HUES48 (cell line): ENCODE data around the gene FUT1.

Experiments used
- H3K27ac ChIP-seq: one replicate; pipeline ENCODE4 v1.7.0; 2013; ENCODE audit warnings: low read depth, low read length, inconsistent platforms
- H3K27me3 ChIP-seq: 2 replicates; pipeline ENCODE4 v1.6.1; 2013; ENCODE audit warnings: mild to moderate bottlenecking, low read length; ENCODE audit not compliant: control insufficient read depth, insufficient read depth
- H3K36me3 ChIP-seq: 2 replicates; pipeline ENCODE4 v1.6.1; 2013; ENCODE audit warnings: low read length; ENCODE audit not compliant: control insufficient read depth, insufficient read depth
- H3K4me1 ChIP-seq: 2 replicates; pipeline ENCODE4 v1.6.1; 2013; ENCODE audit warnings: mild to moderate bottlenecking, low read length; ENCODE audit not compliant: control insufficient read depth, insufficient read depth
- H3K4me3 ChIP-seq: 2 replicates; pipeline ENCODE4 v1.5.1; 2013; ENCODE audit warnings: mild to moderate bottlenecking, low read depth, low read length
- H3K9ac ChIP-seq: 2 replicates; pipeline ENCODE4 v1.6.1; 2013; ENCODE audit warnings: mild to moderate bottlenecking, low read depth, low read length, moderate library complexity
- H3K9me3 ChIP-seq: 2 replicates; pipeline ENCODE4 v1.6.1; 2013; ENCODE audit warnings: low read length; ENCODE audit not compliant: control insufficient read depth, insufficient read depth

Gene FUT1

DNA sequence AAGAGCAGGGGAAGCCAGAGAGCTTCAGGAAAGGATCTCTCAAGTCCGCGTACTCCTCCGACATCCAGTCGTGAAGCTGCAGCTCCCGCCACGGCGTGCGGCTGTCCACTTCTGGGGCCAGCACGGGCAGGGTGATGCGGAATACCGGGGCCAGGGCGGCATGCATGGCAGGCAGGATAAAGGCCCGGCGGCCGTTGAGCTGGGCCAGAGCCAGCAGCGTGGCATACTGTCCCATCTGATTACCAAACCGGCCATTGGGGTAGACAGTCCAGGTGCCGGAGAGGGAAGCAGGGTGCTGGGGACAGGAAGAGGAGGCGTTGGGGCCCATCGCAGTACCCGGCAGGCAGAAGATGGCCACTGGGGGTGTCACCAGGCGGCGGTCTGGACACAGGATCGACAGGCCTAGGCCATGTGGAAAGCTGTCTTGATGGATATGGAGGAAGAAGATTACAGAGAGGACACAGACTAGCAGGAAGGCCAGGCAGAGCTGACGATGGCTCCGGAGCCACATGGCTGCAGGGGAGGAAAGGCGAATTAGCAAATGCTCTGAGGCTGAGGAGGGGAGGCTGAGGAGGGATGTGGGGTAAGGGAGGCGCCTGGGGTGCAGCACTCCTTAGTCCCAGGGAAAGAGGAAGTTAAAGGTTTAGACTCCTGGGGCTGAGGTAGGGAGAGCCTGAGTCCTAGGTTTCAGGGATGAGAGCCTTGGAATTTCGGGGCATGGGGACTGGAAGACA is 1.5 kb downstream of the FUT1 start:
- Histone ChIP-seq H3K9ac (no peak overlapping the region), H3K4me3 (peak overlapping the region; percentile 6; the same call in 1 of the 2 replicates), H3K36me3 (peaks cover 29% of the 10 kb centered on the region), H3K4me1 (peaks cover 21% of the 10 kb centered on the region), H3K9me3 (no peaks in the 10 kb centered on the region), H3K27me3 (no peaks in the 10 kb centered on the region), H3K27ac (no peak overlapping the region)

DNA sequence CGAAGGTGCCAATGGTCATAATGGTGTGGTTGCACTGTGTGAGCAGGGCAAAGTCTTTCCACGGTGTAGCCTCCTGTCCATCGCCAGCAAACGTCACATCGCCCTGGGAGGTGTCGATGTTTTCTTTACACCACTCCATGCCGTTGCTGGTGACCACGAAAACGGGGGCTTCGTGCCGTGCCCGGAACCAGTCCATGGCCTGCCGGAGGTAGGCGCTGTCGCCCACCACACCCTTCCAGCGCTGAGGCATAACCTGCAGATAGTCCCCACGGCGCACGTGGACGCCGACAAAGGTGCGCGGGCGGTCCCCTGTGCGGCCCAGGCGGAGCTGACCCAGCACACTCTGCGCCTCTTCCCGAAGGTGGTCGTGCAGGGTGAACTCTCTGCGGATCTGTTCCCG is 2.1 kb downstream of the FUT1 start:
- Histone ChIP-seq H3K27ac (no peak overlapping the region), H3K4me3 (no peak overlapping the region), H3K9me3 (no peaks in the 10 kb centered on the region), H3K9ac (no peak overlapping the region), H3K4me1 (peaks cover 15% of the 10 kb centered on the region), H3K27me3 (no peaks in the 10 kb centered on the region), H3K36me3 (peaks cover 29% of the 10 kb centered on the region)

DNA sequence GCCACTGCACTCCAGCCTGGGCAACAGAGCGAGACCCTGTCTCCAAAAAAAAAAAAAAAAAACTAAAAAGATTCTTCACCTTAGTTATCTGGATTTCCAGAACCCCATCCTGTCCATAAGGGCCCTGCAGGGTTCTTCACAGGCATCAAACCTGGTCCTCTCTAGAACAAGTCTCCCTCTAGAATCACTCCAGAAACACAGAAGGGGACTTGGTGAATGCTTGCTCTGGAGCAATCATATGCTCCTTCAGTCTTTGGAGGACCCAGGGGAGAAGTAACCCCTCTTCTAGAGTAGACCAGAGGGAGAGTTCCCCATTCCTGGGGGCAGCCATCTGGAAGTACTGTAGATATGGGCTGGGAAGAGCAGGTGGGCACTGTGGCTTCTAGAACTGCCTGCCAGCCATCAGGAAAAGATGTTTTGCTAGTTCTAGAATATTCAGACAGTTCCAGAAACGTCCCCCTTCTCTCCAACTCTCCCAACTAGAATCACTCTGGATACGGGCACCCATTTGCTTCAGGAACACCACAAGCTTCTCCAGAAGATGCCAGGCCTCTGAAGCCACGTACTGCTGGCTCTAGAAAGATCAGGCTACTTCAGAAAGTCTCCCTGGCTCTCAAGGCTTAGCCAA is 2.8 kb downstream of the FUT1 start:
- Histone ChIP-seq H3K36me3 (peaks cover 29% of the 10 kb centered on the region), H3K9ac (no peak overlapping the region), H3K4me3 (no peak overlapping the region), H3K4me1 (peaks cover 13% of the 10 kb centered on the region), H3K9me3 (no peaks in the 10 kb centered on the region), H3K27ac (no peak overlapping the region), H3K27me3 (no peaks in the 10 kb centered on the region)

DNA sequence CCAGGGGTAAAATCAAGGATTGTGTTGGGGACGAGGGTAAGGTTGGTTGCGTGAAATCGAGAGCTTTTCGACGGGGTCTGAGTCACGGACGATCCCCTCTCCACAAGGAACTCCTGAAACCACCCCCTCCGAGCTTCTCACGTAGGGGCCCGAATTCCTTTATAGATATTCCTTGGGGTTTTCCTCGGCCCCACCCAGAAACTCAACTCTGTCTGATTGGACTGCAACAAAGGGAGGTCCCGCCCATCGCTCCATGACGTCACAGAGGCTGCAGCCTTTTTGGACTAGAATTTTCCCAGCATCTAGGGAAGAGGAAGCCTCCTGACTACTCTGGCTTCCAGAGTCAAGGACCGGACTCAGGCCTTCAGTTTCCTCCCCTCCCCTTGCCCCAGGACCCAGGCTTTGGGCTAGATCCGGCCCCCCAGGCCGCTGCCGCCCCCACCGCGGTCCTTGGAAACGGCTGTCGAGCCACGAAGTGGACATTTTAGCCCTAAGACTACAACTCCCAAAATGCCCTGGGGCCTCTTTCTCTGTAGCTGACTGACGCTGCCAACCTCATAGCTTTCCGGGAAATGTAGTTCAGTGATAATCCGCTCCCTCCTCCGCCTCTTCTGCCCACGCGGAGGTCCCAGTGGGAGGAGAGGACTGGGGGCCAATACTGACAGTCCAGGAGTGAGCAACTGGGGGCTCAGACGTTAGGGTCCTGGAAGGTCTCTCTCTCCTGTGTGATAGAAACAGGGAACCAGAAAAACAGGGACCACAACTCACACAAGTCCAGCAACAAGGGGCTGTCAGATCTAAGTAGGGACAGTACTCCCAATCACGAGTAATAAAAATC is 5.5 kb downstream of the FUT1 start, which contains the start of gene IZUMO1:
Gene IZUMO1, minus strand, starts transcription at position 172 of the 838 bp plus-strand sequence. CDS start 1,050 bp downstream, outside the sequence.
- H3K27me3 ChIP-seq: no peaks in the 10 kb centered on the region
- no peaks in the 10 kb centered on the region for H3K9me3 ChIP-seq
- peaks cover 8% of the 10 kb centered on the region for H3K4me1 ChIP-seq
- peak within 1 kb of the TSS; percentile 70 for H3K4me3 ChIP-seq
- peak within 1 kb of the TSS; percentile 93 for H3K27ac ChIP-seq
- H3K9ac ChIP-seq: peak within 1 kb of the TSS; percentile 29
- peaks cover 29% of the 10 kb centered on the region for H3K36me3 ChIP-seq

DNA sequence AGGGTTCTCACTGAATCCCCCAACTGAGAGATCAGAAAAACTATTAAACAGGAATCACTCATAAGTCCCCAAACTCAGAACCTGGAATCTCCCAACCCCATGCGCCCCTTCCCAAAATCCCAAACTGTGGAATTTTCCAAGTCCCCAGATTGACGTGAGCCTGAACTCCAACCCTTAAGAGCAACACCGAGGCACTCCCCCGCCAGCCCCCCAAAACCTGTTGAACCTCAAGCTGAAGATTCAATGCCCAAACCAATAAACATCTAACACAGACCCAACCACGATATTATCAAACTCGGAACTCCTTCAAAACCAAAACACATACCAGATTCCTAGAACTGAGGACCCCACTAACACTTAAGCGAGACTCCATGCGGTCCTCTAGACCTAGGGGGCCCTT is 6.3 kb downstream of the FUT1 start:
- Histone ChIP-seq H3K4me1 (peaks cover 13% of the 10 kb centered on the region), H3K36me3 (peaks cover 27% of the 10 kb centered on the region), H3K4me3 (peak overlapping the region; percentile 70), H3K9ac (peak overlapping the region; percentile 23; the same call in 1 of the 2 replicates), H3K9me3 (no peaks in the 10 kb centered on the region), H3K27ac (peak overlapping the region; percentile 93), H3K27me3 (no peaks in the 10 kb centered on the region)

DNA sequence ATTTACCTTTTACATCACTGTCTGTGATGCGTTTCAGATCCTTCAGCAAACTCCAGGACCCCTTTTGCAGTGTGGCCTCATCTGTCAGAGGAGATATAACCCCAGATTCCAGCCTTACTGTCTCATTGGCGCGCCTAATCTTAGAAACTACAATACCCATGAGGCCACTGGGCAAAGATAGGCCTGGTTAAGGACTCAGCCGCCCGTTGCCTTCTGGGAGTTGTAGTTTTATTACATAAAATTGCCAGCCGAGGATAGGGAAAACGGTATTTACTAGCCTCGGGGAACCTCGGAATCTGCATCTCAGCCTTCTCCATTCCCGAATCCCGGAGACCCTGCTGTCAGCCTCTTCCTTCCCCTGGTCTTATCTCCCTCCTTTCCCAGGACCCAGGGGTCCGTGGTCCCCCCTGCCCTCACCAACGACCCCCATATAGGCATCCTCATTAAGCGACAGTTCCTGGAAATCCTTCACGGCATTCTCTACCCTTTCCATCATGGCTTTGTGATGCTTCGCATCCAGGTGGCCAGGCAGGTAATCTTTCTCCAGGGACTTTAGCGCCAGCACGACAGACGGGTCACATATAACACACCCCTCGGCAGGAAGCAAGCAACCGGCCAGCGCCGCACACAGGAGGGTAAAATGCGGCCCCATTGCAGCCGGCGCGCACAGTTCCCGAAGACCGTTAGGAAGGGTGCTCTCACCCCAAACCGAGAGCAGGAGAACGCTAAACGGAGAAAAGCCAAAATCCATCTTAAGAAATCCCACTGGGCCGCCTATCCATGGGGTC is 7.0 kb downstream of the FUT1 start:
- no peak overlapping the region for H3K9ac ChIP-seq
- peaks cover 20% of the 10 kb centered on the region for H3K36me3 ChIP-seq
- H3K27me3 ChIP-seq: peaks cover 1% of the 10 kb centered on the region; the same call in 1 of the 2 replicates
- H3K9me3 ChIP-seq: no peaks in the 10 kb centered on the region
- H3K4me1 ChIP-seq: peaks cover 17% of the 10 kb centered on the region
- H3K27ac ChIP-seq: no peak overlapping the region
- H3K4me3 ChIP-seq: no peak overlapping the region

DNA sequence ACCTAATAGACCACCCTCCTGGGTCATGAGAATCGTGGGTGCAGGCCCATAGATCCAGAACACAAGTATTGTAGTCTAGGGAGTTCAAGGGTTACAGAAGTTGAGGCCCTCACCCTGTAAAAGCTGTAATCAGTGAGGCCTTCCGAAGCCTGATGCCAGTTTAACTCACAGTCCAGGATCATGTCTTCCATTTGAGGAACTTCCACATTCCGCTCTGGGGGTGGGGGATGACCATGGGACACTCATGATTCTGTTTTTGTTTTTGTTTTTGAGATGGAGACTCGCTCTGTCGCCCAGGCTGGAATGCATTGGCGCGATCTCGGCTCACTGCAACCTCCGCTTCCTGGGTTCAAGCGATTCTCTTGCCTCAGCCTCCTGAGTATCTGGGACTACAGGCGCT is 10.3 kb downstream of the FUT1 start:
- no peaks in the 10 kb centered on the region for H3K9me3 ChIP-seq
- no peak overlapping the region for H3K9ac ChIP-seq
- no peak overlapping the region for H3K27ac ChIP-seq
- H3K36me3 ChIP-seq: no peaks in the 10 kb centered on the region
- H3K4me3 ChIP-seq: no peak overlapping the region
- H3K4me1 ChIP-seq: peaks cover 26% of the 10 kb centered on the region
- peaks cover 16% of the 10 kb centered on the region for H3K27me3 ChIP-seq

DNA sequence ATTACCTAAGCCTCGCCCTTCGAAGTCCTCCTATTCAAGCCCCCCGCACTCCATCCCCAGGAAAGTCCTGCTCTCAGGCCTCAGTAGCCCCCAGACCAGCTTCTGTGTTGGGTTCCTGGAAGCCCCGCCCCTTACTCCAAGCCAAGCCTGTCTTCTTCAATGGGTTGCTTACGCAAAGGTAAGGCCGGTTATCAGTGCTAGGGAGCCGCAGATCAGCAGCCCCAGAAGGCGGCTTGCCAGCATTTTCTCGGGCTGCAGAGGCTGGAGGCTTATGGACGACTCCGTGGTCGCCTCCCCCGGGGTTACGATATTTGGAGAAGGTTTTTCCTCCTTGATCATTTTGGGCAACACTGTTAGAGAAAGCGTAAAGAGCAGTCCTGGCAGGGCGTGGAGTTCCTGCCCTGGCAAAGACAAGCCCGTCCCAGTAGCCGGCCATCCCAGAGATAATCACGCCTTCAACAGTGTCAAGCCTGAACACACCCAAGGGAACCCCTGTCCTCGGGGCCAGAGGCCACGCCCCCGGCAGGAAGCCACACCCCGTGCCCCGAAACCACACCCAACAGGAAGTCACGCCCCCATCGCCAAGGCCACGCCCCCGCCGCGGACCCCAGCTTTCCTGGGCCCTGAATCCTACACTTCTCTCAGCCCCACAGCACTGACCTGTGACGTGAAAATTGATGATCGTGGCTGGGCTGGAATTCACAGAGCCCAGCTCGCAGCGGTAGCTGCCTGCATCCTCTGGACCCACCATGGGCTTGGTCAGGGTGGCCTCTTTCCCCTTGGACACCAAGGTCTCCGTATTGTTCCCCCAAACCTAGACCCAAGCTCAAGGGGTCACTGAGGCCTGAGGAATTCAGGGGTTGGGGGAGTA is 11.1 kb downstream of the FUT1 start:
- H3K9ac ChIP-seq: no peak overlapping the region
- peaks cover 26% of the 10 kb centered on the region for H3K4me1 ChIP-seq
- no peaks in the 10 kb centered on the region for H3K9me3 ChIP-seq
- no peaks in the 10 kb centered on the region for H3K36me3 ChIP-seq
- H3K27ac ChIP-seq: no peak overlapping the region
- H3K4me3 ChIP-seq: peak overlapping the region; percentile 26; the same call in 1 of the 2 replicates
- H3K27me3 ChIP-seq: peaks cover 16% of the 10 kb centered on the region

DNA sequence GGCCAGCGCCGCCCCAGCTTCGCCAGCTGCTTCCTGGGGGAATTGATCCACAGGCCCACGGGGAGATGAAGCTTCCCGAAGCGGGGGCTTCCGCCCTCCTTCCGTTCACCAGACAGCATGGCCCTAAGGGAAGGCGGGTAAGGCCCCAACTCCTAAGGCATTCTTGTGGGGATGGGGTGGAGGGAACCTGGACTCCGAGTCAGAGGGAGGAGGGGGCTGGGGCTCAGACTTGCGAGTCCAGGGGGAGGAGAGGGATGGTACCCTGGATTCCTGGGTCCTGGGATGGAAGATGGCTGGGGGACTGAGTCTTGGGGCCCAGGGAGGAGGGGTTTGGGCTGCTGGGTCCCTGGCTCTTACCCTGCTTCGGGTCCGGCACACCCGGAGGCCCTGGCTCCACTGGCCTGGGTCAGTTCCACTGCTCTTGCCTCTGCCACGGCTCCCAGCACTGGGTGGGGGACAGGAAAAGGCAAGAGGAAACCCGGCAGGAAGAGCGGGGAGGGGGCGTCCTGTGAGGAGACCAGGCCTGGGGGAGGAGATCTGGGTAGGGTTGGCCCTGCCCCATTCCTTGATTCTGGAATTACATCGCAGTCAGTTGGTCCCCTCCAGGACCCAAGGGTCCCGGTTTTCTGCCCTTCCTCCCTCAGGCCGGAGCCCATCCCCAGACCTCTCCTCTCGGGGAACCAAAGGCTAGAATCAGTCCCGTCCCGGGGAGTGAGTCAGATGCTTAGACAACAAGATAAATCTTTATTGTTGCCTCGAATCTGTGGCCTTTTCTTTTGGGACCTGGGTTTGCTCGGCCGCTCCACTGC is 12.1 kb downstream of the FUT1 start, which contains the start of gene RASIP1:
Gene RASIP1, minus strand, starts transcription at position 447 of the 809 bp plus-strand sequence. Its CDS starts 328 bp downstream, at position 119.
- no peaks in the 10 kb centered on the region for H3K36me3 ChIP-seq
- H3K4me1 ChIP-seq: peaks cover 22% of the 10 kb centered on the region; the same call in 1 of the 2 replicates
- peaks cover 16% of the 10 kb centered on the region for H3K27me3 ChIP-seq
- no peaks in the 10 kb centered on the region for H3K9me3 ChIP-seq
- H3K9ac ChIP-seq: no peak within 1 kb of the TSS
- no peak within 1 kb of the TSS for H3K27ac ChIP-seq
- H3K4me3 ChIP-seq: peak within 1 kb of the TSS; percentile 71
